BE2C (cell line): ENCODE data around the gene PILRA.

Experiments
- DNase-seq: peaks from one replicate; pipeline ENCODE4 v3.0.0-alpha.2; 2020
- H3K27me3 ChIP-seq: fragments of 250-450 bp; sonication (Bioruptor Pico); 2 replicates; pipeline ENCODE4 v1.5.1; 2020; ENCODE audit warnings: mild to moderate bottlenecking
- H3K36me3 ChIP-seq: fragments of 250-450 bp; sonication (Bioruptor Pico); 2 replicates; pipeline ENCODE4 v1.5.1; 2020; ENCODE audit warnings: mild to moderate bottlenecking
- H3K4me1 ChIP-seq: fragments of 250-450 bp; sonication (Bioruptor Pico); 2 replicates; pipeline ENCODE4 v1.5.1; 2020
- H3K4me3 ChIP-seq: 2 replicates; pipeline ENCODE4 v1.5.1; 2011; ENCODE audit warnings: low read depth, low read length
- H3K9me3 ChIP-seq: fragments of 250-450 bp; sonication (Bioruptor Pico); 2 replicates; pipeline ENCODE4 v1.5.1; 2020
- TF ChIP-seq, protein P1 (sequence below): IDR thresholded peaks from 2 replicates; pipeline ENCODE4 v1.5.1; 2012; ENCODE audit warnings: mild to moderate bottlenecking, low read depth, low read length

Gene PILRA

DNA sequence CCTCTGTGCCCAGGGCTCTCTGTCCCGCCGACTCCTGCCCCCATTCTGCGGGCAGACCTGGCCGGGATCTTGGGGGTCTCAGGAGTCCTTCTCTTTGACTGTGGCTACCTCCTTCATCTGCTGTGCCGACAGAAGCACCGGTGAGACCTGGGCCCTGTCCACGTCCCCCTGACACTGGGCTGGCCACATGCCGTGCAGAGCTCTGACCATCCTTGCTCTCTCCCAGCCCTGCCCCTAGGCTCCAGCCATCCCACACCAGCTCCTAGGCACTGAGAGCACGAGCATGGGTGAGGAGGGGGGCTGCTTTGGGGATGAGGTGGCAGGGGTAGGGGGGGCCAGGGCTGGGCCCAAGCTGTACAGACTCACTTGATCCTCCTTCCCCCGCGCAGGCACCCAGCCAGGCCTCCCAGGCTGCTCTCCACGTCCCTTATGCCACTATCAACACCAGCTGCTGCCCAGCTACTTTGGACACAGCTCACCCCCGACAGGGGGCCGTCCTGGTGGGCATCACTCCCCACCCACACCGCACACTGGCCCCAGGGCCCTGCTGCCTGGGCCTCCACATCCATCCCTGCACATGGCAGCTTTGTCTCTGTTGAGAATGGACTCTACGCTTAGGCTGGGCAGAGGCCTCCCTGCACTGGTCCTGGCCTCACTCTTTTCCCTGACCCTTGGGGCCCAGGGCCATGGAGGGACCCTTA lies 20.2 kb upstream of the PILRA start:
- Histone ChIP-seq H3K27me3 (no peaks in the 10 kb centered on the region), H3K9me3 (no peaks in the 10 kb centered on the region), H3K4me1 (no peaks in the 10 kb centered on the region), H3K4me3 (no peak overlapping the region), H3K36me3 (peaks cover 53% of the 10 kb centered on the region)
- TF ChIP-seq, protein P1, sequence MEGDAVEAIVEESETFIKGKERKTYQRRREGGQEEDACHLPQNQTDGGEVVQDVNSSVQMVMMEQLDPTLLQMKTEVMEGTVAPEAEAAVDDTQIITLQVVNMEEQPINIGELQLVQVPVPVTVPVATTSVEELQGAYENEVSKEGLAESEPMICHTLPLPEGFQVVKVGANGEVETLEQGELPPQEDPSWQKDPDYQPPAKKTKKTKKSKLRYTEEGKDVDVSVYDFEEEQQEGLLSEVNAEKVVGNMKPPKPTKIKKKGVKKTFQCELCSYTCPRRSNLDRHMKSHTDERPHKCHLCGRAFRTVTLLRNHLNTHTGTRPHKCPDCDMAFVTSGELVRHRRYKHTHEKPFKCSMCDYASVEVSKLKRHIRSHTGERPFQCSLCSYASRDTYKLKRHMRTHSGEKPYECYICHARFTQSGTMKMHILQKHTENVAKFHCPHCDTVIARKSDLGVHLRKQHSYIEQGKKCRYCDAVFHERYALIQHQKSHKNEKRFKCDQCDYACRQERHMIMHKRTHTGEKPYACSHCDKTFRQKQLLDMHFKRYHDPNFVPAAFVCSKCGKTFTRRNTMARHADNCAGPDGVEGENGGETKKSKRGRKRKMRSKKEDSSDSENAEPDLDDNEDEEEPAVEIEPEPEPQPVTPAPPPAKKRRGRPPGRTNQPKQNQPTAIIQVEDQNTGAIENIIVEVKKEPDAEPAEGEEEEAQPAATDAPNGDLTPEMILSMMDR = no peak
- DNase-seq = no peak

DNA sequence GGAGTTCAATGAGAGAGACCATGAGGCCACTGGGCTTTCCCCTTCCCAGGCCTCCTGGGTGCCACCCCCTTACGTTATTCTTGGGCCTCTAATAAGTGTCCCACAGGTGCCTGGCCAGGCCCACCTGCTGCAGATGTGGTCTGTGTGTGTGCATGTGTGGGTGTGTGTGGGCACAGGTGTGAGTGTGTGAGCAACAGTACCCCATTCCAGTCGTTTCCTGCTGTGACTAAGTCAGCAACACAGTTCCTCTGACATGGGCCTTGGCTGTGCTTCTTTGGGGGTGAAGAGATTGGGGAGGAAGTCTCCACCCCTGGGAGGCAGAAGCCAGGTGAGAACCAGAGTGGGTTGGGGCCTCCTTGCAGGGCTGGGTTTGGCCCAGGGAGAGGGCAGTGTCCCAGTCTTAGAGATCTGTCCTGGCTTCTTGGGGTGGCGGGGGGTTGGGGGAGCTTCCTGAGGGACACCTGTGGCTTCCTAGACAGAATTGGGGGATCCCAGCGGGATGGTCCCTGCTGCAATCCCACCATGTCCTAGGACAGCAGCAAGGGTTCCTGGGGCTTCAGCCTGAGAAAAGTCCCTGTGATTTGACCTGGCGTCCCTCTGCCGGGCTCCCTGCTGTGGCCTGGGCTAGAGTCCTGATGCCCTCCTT lies 19.5 kb upstream of the PILRA start:
- Histone ChIP-seq H3K4me1 (no peaks in the 10 kb centered on the region), H3K36me3 (peaks cover 58% of the 10 kb centered on the region), H3K27me3 (no peaks in the 10 kb centered on the region), H3K9me3 (no peaks in the 10 kb centered on the region), H3K4me3 (no peak overlapping the region)
- TF ChIP-seq, protein P1 = no peak
- DNase-seq = no peak

DNA sequence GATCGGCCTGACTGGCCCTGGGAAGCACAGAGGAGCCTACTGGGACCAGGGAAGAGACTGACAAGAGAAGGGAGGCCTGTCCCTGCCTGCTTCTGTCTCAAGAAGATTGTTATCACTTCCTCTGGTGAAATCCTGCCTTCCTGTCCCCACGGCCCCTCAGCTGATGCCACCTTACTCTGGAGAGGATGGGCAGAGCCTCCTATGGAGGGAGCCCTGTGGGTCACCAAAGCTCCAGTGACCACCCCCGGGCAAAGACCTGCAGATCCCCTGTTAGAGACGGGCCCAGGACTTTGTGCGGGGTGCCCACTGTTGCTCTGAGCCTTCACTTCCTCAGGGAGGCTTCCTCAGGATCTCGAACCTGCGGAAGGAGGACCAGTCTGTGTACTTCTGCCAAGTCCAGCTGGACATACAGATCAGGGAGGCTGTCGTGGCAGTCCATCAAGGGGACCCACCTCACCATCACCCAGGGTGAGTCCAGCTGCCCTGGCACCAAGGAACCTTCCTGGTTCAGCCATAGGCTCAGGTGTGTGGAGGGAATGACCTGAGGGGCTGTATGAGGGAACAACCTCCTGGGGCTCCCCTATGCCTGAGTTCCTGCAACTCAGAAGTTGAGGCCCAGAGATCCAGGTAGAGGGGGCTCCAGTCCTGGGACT lies 16.7 kb upstream of the PILRA start:
- DNase-seq = no peak
- Histone ChIP-seq H3K9me3 (no peaks in the 10 kb centered on the region), H3K36me3 (peaks cover 72% of the 10 kb centered on the region)

DNA sequence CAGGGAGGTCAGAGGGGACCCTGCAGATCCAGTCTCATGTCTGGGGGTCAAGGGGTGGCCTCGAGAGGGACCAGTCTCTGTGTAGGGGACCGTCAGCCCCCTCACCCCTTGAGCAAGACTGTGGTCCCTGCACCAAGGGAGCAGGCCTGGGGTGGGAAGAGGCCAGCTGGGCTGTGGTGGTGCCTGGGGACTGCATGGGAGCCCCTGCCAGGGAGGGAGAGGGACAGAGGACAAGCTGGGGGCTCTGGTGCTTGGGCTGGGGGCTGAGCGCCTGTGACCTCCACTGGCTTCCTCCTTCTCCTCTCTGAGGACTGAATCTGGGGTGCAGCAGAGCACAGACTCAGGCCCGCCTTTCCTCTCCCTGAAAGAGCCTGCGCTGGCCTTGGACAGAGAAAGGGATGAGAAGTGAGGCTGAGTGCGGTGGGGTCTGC lies 16.1 kb upstream of the PILRA start:
- TF ChIP-seq, protein P1 = no peak
- Histone ChIP-seq H3K4me1 (no peaks in the 10 kb centered on the region), H3K4me3 (no peak overlapping the region), H3K36me3 (peaks cover 78% of the 10 kb centered on the region), H3K9me3 (no peaks in the 10 kb centered on the region), H3K27me3 (no peaks in the 10 kb centered on the region)
- DNase-seq = no peak

More for the DNA sequence above, 16.7 kb upstream of the PILRA start:
- Histone ChIP-seq H3K27me3 (no peaks in the 10 kb centered on the region), H3K4me1 (no peaks in the 10 kb centered on the region), H3K4me3 (no peak overlapping the region)
- TF ChIP-seq, protein P1 = no peak

DNA sequence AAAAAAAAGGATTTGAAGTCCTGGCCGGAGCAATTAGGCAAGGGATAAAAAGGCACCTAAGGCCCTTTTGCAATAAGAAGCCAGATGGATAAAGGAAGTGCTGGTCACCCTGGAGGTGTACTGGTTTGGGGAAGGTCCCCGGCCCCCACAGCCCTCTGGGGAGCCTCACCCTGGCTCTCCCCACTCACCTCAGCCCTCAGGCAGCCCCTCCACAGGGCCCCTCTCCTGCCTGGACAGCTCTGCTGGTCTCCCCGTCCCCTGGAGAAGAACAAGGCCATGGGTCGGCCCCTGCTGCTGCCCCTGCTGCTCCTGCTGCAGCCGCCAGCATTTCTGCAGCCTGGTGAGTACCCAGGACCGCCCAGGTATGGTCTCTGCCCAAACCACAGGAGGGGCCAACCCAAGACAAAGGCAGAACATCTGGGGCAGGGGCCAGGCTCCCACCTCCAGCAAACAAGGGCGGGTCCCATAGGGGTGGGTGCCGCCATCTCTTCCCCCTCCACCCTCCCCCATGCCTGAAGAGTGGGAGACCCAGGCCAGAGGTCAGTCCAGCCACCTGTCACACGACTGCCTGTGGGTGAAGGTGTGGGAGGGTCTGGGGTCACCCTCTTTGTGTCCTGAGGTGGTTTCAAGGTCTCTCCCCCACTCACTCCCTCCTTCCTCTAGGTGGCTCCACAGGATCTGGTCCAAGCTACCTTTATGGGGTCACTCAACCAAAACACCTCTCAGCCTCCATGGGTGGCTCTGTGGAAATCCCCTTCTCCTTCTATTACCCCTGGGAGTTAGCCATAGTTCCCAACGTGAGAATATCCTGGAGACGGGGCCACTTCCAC lies 15.0 kb upstream of the PILRA start, which contains the start of gene PILRB:
Gene PILRB, plus strand, starts transcription at position 91 of the 830 bp plus-strand sequence. Its CDS starts 186 bp downstream, at position 277.
- DNase-seq = no peak
- Histone ChIP-seq H3K4me3 (no peak within 1 kb of the TSS), H3K4me1 (no peaks in the 10 kb centered on the region), H3K36me3 (peaks cover 83% of the 10 kb centered on the region), H3K9me3 (no peaks in the 10 kb centered on the region), H3K27me3 (no peaks in the 10 kb centered on the region)
- TF ChIP-seq, protein P1 = no peak; the same call in 1 of the 2 replicates
